NB4 (cell line): Measurements from ENCODE around the gene BMPR1B.
"Not testable (repeated sequence)": the region's sequence is repeated elsewhere in the genome, so short reads cannot be mapped to it uniquely, and the experiment has no call there.

Experiments used
- DNase-seq: peaks from one replicate; pipeline ENCODE4 v3.0.0; 2010; ENCODE audit warnings: low read depth
- H3K4me3 ChIP-seq: one replicate; pipeline ENCODE4 v1.5.1; 2011; ENCODE audit warnings: mild to moderate bottlenecking, low read depth, low read length, moderate library complexity
- MYC ChIP-seq: IDR thresholded peaks from 2 replicates; pipeline ENCODE4 v1.6.1; 2011; ENCODE audit warnings: low read depth, low read length
- POLR2A ChIP-seq: IDR thresholded peaks from 2 replicates; pipeline ENCODE4 v1.6.1; 2011; ENCODE audit warnings: mild to moderate bottlenecking; ENCODE audit not compliant: insufficient read length; ENCODE audit errors: extremely low read depth
- TF ChIP-seq, protein P1 (sequence below): IDR thresholded peaks from one replicate; pipeline ENCODE4 v1.5.1; 2012; ENCODE audit warnings: low read depth, low read length
- TF ChIP-seq, protein P2 (sequence below): IDR thresholded peaks from 2 replicates; pipeline ENCODE4 v1.6.1; 2011; ENCODE audit warnings: low read depth, low read length

BMPR1B gene

DNA sequence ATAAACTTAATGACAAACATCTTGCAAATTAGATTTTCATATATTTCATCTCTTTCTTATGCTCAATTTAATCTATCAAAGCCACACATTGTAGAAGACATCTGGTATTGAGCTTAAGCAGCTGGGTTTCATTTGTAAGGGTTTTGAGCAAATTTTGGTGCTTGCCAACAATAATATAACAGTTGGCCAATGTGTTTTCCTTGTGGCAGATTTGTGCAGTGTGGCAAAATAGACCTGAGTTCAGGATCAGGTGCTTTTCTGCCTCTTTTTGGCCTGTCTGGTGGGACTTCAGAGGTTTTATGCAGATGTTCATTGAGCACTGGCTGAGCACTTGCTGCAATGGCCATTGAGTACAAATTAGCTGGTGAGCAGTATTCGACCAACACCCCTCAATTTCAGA, 301.9 kb downstream of the BMPR1B start:
- TF ChIP-seq POLR2A (no peak), MYC (no peak)
- TF ChIP-seq, protein P1, sequence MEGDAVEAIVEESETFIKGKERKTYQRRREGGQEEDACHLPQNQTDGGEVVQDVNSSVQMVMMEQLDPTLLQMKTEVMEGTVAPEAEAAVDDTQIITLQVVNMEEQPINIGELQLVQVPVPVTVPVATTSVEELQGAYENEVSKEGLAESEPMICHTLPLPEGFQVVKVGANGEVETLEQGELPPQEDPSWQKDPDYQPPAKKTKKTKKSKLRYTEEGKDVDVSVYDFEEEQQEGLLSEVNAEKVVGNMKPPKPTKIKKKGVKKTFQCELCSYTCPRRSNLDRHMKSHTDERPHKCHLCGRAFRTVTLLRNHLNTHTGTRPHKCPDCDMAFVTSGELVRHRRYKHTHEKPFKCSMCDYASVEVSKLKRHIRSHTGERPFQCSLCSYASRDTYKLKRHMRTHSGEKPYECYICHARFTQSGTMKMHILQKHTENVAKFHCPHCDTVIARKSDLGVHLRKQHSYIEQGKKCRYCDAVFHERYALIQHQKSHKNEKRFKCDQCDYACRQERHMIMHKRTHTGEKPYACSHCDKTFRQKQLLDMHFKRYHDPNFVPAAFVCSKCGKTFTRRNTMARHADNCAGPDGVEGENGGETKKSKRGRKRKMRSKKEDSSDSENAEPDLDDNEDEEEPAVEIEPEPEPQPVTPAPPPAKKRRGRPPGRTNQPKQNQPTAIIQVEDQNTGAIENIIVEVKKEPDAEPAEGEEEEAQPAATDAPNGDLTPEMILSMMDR, result no peak
- TF ChIP-seq, protein P2, sequence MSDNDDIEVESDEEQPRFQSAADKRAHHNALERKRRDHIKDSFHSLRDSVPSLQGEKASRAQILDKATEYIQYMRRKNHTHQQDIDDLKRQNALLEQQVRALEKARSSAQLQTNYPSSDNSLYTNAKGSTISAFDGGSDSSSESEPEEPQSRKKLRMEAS, result no peak
- no peak for DNase-seq
- H3K4me3 ChIP-seq, result no peak overlapping the region

DNA sequence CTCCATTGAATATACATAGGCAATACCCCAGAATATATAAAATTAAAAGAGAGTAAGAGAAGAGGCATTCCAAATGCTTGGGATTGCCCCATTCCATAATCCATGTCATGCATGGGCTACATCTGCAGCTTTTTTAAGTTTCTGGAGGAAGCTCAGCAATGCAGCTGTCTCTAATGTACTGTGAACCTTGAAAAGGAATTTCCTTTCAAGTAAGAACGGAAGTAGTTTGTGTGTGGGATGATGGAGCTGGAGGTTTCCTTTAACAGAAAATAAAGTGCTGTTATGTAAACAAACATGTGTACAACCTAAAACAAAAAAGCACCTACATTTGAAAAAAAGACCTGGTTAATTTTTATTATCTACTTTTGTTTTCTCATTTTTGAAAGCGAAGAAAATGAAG, 303.5 kb downstream of the BMPR1B start:
- DNase-seq, result no peak
- TF ChIP-seq, protein P2, result no peak
- no peak for TF ChIP-seq POLR2A
- TF ChIP-seq, protein P1, result no peak
- H3K4me3 ChIP-seq, result no peak overlapping the region

- peak; percentile 16 for DNase-seq
- not testable (repeated sequence) for H3K4me3 ChIP-seq
Observed at GRCh38 chr4:95061801-95062200, 304.0 kb downstream of the BMPR1B start.

DNA sequence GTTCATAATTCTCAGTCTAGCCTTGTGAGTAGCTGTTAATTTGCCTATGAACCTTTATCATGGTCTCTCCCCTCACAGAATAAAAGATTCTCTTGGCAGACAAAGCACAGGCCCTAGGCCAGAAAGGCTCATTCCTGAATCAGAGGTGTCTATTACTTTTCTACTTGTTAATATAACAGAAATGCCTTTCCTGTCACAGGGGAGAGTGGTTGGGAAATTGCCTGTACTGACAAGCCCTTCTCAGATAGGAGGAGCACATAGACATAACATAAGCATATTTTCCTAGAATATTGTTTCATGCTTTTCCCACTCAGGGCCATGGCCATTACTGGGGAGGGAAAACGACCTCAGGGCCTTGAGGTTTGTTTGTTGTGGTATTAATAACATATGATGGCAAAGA, 308.3 kb downstream of the BMPR1B start:
- DNase-seq, result no peak
- H3K4me3 ChIP-seq, result no peak overlapping the region
- TF ChIP-seq POLR2A (no peak), MYC (no peak)
- TF ChIP-seq, protein P2, result no peak
- TF ChIP-seq, protein P1, result no peak

DNA sequence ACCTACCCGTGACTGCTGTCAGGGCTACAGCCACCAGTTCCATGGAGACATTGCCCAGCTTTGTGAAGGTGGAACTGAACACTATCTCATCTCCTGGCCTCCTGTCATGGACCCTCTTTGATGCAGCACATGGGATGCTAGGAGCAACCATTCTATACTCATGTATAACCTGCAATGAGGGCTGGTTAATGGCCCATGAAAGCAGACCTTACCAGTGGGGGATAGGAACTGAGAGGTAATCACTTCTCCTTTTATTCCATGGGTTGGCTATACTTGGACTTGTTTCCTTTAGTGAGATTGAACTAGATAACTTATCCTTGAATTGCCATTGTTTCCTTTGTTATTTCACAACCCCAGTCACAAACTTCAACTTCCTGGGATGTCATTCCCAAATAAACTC, 310.6 kb downstream of the BMPR1B start:
- DNase-seq, result no peak
- TF ChIP-seq, protein P2, result no peak
- TF ChIP-seq POLR2A (no peak), MYC (no peak)
- TF ChIP-seq, protein P1, result no peak
- H3K4me3 ChIP-seq, result no peak overlapping the region

- no peak for DNase-seq
- no peak for TF ChIP-seq POLR2A
- TF ChIP-seq MYC, result no peak
- TF ChIP-seq, protein P2, result no peak
- TF ChIP-seq, protein P1, result no peak
- H3K4me3 ChIP-seq, result no peak overlapping the region
Observed at GRCh38 chr4:95068818-95069478, 311.2 kb downstream of the BMPR1B start.
